Measurements from ENCODE around the gene PTDSS2. TPM values are rescaled to one million over a fixed set of nuclear protein-coding genes. Genes with fewer than 3 reads are reported as not detected.

Gene PTDSS2
- total and polyA plus RNA-seq, 2 donors from 2014 or later: 28.5 to 37.7 TPM

DNA sequence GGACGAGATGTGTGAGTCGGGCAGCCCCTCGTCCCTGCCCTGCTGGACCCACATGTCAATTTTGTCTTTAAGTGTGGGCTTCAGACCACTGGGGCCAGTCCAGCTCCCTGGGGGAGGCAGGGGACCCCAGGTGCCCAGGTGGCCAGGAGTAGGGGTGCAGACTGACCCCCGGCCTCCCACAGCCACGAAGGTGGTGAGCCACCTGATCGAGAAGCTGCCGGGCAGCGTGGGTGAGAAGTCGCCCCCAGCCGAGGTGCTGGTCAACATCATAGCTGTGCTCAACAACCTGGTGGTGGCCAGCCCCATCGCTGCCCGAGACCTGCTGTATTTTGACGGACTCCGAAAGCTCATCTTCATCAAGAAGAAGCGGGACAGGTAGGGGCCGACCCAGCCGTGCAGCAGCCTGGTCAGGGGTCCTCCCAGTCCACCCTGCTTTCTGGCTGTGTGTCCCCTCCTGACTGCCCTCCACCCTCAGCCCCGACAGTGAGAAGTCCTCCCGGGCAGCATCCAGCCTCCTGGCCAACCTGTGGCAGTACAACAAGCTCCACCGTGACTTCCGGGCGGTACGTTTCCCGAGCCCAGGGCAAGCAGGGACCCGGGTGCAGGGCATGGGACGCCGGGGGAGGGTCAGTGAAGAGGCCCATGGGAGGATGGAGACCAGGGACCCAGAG, 46.2 kb upstream of the PTDSS2 start:
- Histone ChIP-seq H3K36me3 (ENCODE audit: control insufficient read depth in 2 of 3, insufficient read depth in 3 of 3, low read length in 3 of 3) (no peaks in the 10 kb centered on the region), H3K27me3 (ENCODE audit: control insufficient read depth, insufficient read depth, low read length) (no peaks in the 10 kb centered on the region), H3K9me3 (ENCODE audit: control insufficient read depth in 2 of 3, insufficient read depth in 1 of 3, low read length in 3 of 3) (no peaks in the 10 kb centered on the region), H3K4me3 (ENCODE audit: low read length in 3 of 3) (no peak overlapping the region), H3K4me1 (ENCODE audit: control insufficient read depth in 2 of 3, insufficient read depth in 2 of 3, low read depth in 1 of 3, low read length in 3 of 3) (peaks cover 0 to 17% (median 3%) of the 10 kb centered on the region in 3 donors), H3K9ac (ENCODE audit: low read length in 3 of 3) (no peak overlapping the region), H3K27ac (ENCODE audit: low read depth in 2 of 2, low read length in 2 of 2) (no peak overlapping the region)
- DNase-seq (peak in 1 of 5 donors; percentile 80), FAIRE-seq (no peak)
- intact Hi-C loops (cut with DNase I): no loop called here
- TF ChIP-seq, protein P1, sequence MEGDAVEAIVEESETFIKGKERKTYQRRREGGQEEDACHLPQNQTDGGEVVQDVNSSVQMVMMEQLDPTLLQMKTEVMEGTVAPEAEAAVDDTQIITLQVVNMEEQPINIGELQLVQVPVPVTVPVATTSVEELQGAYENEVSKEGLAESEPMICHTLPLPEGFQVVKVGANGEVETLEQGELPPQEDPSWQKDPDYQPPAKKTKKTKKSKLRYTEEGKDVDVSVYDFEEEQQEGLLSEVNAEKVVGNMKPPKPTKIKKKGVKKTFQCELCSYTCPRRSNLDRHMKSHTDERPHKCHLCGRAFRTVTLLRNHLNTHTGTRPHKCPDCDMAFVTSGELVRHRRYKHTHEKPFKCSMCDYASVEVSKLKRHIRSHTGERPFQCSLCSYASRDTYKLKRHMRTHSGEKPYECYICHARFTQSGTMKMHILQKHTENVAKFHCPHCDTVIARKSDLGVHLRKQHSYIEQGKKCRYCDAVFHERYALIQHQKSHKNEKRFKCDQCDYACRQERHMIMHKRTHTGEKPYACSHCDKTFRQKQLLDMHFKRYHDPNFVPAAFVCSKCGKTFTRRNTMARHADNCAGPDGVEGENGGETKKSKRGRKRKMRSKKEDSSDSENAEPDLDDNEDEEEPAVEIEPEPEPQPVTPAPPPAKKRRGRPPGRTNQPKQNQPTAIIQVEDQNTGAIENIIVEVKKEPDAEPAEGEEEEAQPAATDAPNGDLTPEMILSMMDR (IDR thresholded peaks at IDR 0.05; ENCODE audit: borderline replicate concordance, extremely low read depth, insufficient read depth): no peak

DNA sequence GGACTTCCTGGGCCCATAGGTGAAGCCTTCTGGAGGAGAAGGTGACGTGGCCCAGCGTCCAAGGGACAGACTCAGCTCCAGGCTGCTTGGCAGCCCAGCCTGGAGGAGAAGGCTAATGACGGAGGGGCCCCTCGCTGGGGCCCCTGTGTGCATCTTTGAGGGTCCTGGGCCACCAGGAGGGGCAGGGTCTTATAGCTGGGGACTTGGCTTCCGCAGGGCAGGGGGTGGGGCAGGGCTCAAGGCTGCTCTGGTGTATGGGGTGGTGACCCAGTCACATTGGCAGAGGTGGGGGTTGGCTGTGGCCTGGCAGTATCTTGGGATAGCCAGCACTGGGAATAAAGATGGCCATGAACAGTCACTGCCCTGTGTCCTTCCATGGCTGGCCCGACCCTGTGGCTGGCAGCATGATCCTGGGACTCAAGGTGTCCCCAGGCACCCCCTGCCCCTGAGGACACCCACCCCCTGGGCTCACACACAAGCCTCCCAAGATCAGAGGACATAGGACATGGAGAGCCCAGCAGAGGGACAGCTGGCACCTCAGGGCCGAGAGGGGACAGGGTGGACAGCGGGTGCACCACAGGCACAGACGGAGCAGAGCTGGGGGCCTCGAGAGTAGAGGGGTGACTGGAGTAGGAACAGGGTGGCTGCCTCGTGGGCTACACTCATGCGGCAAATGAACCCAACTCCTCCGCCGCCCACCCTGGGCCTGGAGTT, 45.4 kb upstream of the PTDSS2 start:
- H3K9ac ChIP-seq (ENCODE audit: low read length in 3 of 3): no peak overlapping the region
- no peak overlapping the region for H3K4me3 ChIP-seq (ENCODE audit: low read length in 3 of 3)
- FAIRE-seq: no peak
- H3K36me3 ChIP-seq (ENCODE audit: control insufficient read depth in 2 of 3, insufficient read depth in 3 of 3, low read length in 3 of 3): no peaks in the 10 kb centered on the region
- H3K27me3 ChIP-seq (ENCODE audit: control insufficient read depth, insufficient read depth, low read length): no peaks in the 10 kb centered on the region
- TF ChIP-seq, protein P1 (IDR thresholded peaks at IDR 0.05; ENCODE audit: borderline replicate concordance, extremely low read depth, insufficient read depth): no peak
- peak in 2 of 5 donors; percentile 45 to 75 for DNase-seq
- no peak overlapping the region for H3K27ac ChIP-seq (ENCODE audit: low read depth in 2 of 2, low read length in 2 of 2)
- intact Hi-C loops (cut with DNase I): no loop called here
- no peaks in the 10 kb centered on the region for H3K9me3 ChIP-seq (ENCODE audit: control insufficient read depth in 2 of 3, insufficient read depth in 1 of 3, low read length in 3 of 3)
- H3K4me1 ChIP-seq (ENCODE audit: control insufficient read depth in 2 of 3, insufficient read depth in 2 of 3, low read depth in 1 of 3, low read length in 3 of 3): peaks cover 0 to 23% (median 7%) of the 10 kb centered on the region in 3 donors

DNA sequence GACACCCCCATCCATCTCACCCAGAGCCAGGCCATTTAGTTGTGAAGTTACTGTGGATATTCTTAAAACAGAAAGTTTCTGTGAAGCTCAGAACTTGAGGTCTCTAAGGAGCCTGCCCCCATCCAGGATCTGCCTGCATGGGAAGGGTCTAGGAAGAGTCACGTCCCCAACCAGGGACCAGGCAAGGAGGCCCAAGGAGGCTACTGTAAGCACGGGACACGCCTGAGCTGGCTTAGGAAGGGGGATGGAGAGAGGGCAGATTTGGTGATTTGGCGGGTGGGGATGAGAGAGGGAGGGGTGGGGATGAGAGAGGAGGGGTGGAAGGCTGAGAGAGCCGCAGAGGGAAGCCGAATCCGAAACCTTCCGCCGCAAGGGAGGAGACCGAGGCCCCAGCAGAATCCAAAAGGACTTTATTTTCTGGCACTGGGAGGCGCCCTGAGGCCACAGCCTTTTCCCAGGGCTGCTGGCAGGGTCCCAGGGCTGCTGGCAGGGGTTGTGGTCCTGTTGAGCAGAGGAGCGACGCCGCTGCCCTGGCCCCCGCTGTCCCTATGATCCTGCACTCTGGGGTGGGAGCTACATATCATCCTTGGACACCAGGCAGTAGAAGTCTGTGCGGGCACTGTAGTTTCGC, 44.6 kb upstream of the PTDSS2 start:
- H3K4me1 ChIP-seq (ENCODE audit: control insufficient read depth in 2 of 3, insufficient read depth in 2 of 3, low read depth in 1 of 3, low read length in 3 of 3): peaks cover 0 to 26% (median 10%) of the 10 kb centered on the region in 3 donors
- TF ChIP-seq, protein P1 (IDR thresholded peaks at IDR 0.05; ENCODE audit: borderline replicate concordance, extremely low read depth, insufficient read depth): no peak
- no peak overlapping the region for H3K27ac ChIP-seq (ENCODE audit: low read depth in 2 of 2, low read length in 2 of 2)
- DNase-seq (peak in 1 of 5 donors; percentile 78), FAIRE-seq (no peak)
- no peaks in the 10 kb centered on the region for H3K36me3 ChIP-seq (ENCODE audit: control insufficient read depth in 2 of 3, insufficient read depth in 3 of 3, low read length in 3 of 3)
- H3K9ac ChIP-seq (ENCODE audit: low read length in 3 of 3): no peak overlapping the region
- H3K4me3 ChIP-seq (ENCODE audit: low read length in 3 of 3): peak overlapping the region in 1 of 3 donors; percentile 61
- H3K9me3 ChIP-seq (ENCODE audit: control insufficient read depth in 2 of 3, insufficient read depth in 1 of 3, low read length in 3 of 3): no peaks in the 10 kb centered on the region
- no peaks in the 10 kb centered on the region for H3K27me3 ChIP-seq (ENCODE audit: control insufficient read depth, insufficient read depth, low read length)
- intact Hi-C loops (cut with DNase I): no loop called here
